ENCODE data around the gene CYP2R1. TPM values are rescaled to one million over a fixed set of nuclear protein-coding genes. Genes with fewer than 3 reads are reported as not detected.
"Not testable (repeated sequence)": the region's sequence is repeated elsewhere in the genome, so short reads cannot be mapped to it uniquely, and the experiment has no call there.

CYP2R1 gene
- total and polyA plus RNA-seq, 7 donors = 6.1 to 17.5 (median 12.3) TPM

DNA sequence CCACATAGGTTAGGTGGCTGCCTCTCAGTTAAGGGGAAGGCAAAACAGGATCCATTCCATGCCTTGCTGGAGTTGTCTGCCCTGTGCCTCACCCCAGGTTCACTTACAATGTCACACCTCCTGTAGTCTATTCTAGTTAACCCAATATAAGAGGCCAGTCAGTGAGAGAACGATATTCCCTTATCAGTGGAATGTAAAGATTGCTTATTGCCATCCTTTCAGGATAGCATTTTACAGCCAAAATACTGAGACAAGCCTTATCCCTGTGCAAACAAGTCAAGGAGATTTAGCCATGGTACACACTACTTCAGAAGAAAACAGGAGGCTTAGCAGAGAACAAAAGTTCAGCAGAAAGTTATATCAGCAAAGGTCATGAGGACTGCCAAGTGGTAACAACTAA, 5.5 kb downstream of the CYP2R1 start:
- H3K36me3 ChIP-seq = no peaks in the 10 kb centered on the region
- intact Hi-C loops (cut with DNase I) = no loop called here
- DNase-seq = no peak
- no peaks in the 10 kb centered on the region for H3K9me3 ChIP-seq
- 17 to 64% methylated on average over 1 of the region's 1 CpG for whole genome bisulfite sequencing, 2 donors
- no peaks in the 10 kb centered on the region for H3K27me3 ChIP-seq
- H3K4me1 ChIP-seq = peaks cover 4 to 29% (median 9%) of the 10 kb centered on the region in 4 donors
- TF ChIP-seq EP300 (IDR thresholded peaks at IDR 0.05) (no peak), POLR2A (IDR thresholded peaks at IDR 0.05) (no peak), POLR2AphosphoS5 (IDR thresholded peaks at IDR 0.05) (no peak)
- TF ChIP-seq, protein P1, sequence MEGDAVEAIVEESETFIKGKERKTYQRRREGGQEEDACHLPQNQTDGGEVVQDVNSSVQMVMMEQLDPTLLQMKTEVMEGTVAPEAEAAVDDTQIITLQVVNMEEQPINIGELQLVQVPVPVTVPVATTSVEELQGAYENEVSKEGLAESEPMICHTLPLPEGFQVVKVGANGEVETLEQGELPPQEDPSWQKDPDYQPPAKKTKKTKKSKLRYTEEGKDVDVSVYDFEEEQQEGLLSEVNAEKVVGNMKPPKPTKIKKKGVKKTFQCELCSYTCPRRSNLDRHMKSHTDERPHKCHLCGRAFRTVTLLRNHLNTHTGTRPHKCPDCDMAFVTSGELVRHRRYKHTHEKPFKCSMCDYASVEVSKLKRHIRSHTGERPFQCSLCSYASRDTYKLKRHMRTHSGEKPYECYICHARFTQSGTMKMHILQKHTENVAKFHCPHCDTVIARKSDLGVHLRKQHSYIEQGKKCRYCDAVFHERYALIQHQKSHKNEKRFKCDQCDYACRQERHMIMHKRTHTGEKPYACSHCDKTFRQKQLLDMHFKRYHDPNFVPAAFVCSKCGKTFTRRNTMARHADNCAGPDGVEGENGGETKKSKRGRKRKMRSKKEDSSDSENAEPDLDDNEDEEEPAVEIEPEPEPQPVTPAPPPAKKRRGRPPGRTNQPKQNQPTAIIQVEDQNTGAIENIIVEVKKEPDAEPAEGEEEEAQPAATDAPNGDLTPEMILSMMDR (IDR thresholded peaks at IDR 0.05) = no peak
- H3K4me3 ChIP-seq = no peak overlapping the region
- H3K27ac ChIP-seq = peak overlapping the region in 1 of 4 donors; percentile 34

DNA sequence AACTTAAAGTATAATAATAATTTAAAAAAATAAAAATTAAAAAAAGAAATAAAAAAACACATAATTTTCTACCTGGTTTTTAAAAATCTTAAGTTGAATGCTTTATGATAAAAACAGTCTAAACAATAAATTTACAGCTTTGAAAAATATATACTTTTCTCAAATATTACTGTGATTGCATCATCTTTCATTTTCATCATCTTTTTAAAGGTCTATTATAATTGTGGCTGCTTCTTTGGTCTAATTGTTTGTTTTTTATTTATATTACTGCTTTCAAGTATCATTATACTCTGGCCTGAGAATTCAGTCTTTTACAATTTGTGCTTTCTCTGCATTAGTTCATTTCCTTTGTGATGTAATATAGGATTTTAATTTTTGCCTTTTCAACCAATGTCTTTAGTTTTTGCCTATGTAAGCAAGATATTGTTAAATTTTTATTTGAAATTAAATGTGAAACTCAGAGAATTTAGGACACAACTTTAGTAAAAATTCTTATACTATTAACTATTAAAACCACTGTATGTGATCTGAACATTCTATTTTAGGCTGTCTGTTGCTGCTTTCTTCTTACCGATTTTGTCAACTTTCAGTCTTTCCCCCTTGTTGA, 7.3 kb downstream of the CYP2R1 start:
- Histone ChIP-seq H3K4me3 (no peak overlapping the region), H3K36me3 (peaks cover 0 to 11% (median 0%) of the 10 kb centered on the region in 4 donors), H3K4me1 (peaks cover 0 to 16% (median 1%) of the 10 kb centered on the region in 4 donors), H3K27me3 (no peaks in the 10 kb centered on the region), H3K9me3 (no peaks in the 10 kb centered on the region), H3K27ac (no peak overlapping the region)
- 95 to 97% methylated on average over 1 of the region's 1 CpG for WGBS, 2 donors
- intact Hi-C loops (cut with DNase I) = no loop called here
- DNase-seq = no peak
- TF ChIP-seq POLR2A (IDR thresholded peaks at IDR 0.05) (no peak), POLR2AphosphoS5 (IDR thresholded peaks at IDR 0.05) (no peak), EP300 (IDR thresholded peaks at IDR 0.05) (no peak)
- TF ChIP-seq, protein P1 (IDR thresholded peaks at IDR 0.05) = no peak

DNA sequence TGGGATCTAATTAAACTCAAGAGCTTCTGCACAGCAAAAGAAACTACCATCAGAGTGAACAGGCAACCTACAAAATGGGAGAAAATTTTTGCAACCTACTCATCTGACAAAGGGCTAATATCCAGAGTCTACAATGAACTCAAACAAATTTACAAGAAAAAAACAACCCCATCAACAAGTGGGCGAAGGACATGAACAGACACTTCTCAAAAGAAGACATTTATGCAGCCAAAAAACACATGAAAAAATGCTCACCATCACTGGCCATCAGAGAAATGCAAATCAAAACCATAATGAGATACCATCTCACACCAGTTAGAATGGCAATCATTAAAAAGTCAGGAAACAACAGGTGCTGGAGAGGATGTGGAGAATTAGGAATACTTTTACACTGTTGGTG, 8.3 kb downstream of the CYP2R1 start:
- H3K4me3 ChIP-seq; intact Hi-C loops (cut with DNase I); H3K27me3 ChIP-seq; H3K4me1 ChIP-seq; H3K9me3 ChIP-seq; H3K27ac ChIP-seq; DNase-seq: not testable (repeated sequence)
- WGBS, 2 donors = 100% methylated on average over 1 of the region's 1 CpG
- peaks cover 0 to 17% (median 0%) of the 10 kb centered on the region in 4 donors for H3K36me3 ChIP-seq

DNA sequence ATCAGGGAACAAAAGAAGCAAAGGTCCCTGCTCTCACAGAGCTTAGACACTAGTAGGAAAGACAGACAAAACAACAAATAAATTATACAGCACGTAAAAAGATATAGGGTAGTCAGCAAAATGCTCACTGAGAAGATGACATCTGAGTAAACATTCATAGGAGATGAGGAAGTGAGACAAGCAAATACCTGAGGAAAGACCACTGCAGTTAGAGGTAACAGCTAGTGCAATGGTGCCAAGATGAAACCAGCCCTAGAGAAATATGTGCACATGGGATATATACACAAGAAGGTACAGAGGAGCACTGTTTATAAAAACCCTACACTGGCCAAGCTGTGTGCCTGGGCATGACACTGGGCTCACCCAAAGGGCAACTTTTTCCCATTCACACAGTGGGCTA, 9.8 kb downstream of the CYP2R1 start:
- Histone ChIP-seq H3K27ac (no peak overlapping the region), H3K4me1 (peaks cover 0 to 5% (median 0%) of the 10 kb centered on the region in 4 donors), H3K4me3 (no peak overlapping the region), H3K36me3 (peaks cover 0 to 31% (median 2%) of the 10 kb centered on the region in 4 donors), H3K27me3 (no peaks in the 10 kb centered on the region), H3K9me3 (no peaks in the 10 kb centered on the region)
- TF ChIP-seq, protein P1 (IDR thresholded peaks at IDR 0.05) = no peak
- TF ChIP-seq POLR2A (IDR thresholded peaks at IDR 0.05) (no peak), POLR2AphosphoS5 (IDR thresholded peaks at IDR 0.05) (no peak), EP300 (IDR thresholded peaks at IDR 0.05) (no peak)
- intact Hi-C loops (cut with DNase I) = no loop called here
- 85 to 86% methylated on average over 1 of the region's 1 CpG for WGBS, 2 donors
- DNase-seq = no peak

DNA sequence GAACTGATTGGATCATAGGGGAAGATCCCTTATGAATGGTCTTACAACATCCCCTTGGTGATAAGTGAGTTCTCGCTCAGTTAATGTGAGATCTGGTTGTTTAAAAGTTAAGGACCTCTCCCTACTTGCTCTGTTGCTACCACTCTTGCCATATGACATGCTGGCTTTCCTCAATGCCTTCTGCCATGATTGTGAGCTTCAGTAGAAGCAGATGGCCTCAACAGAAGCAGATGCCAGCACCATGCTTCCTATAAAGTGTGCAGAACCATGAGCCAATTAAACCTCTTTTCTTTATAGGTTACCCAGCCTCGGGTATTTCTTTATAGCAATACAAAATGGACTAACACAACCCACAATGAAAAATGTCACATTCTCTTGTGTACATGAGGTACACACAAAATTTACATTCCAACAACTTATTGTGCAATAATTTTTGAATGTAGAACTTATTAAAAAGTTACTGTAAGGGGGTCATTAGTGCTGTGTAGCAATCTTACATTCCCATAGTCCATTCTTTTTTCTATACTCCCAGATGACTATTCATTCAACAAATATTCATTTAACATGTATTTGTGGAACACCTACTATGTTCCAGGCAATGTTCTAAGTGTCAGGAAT, 10.3 kb downstream of the CYP2R1 start:
- no peak for DNase-seq
- Histone ChIP-seq H3K9me3 (no peaks in the 10 kb centered on the region), H3K27ac (no peak overlapping the region), H3K4me3 (no peak overlapping the region), H3K4me1 (peaks cover 0 to 3% (median 0%) of the 10 kb centered on the region in 4 donors), H3K36me3 (peaks cover 0 to 36% (median 2%) of the 10 kb centered on the region in 4 donors), H3K27me3 (no peaks in the 10 kb centered on the region)
- intact Hi-C loops (cut with DNase I) = no loop called here
- 85 to 90% methylated on average over 2 of the region's 2 CpGs for WGBS, 2 donors
- TF ChIP-seq, protein P1 (IDR thresholded peaks at IDR 0.05) = no peak
